Measurements from ENCODE around the gene TBC1D22A. TPM values are rescaled to one million over a fixed set of nuclear protein-coding genes. Genes with fewer than 3 reads are reported as not detected.

TBC1D22A gene
- total RNA-seq, 1 donor from 2014 or later = 14.3 TPM

- Mint-ChIP-seq H3K9me3 (peaks cover 21% of the 10 kb centered on the region), H3K36me3 (ENCODE audit: low read depth) (peaks cover 9% of the 10 kb centered on the region), H3K4me3 (no peak overlapping the region), H3K4me1 (no peaks in the 10 kb centered on the region), H3K27me3 (ENCODE audit: low read depth) (peaks cover 14% of the 10 kb centered on the region), H3K27ac (ENCODE audit: unreplicated experiment) (no peak overlapping the region)
- no peak for TF ChIP-seq CTCF (conservative IDR thresholded peaks at IDR 0.05)
- DNase-seq (ENCODE audit: low read depth, low spot score) = no peak
Measured at GRCh38 chr22:47187176-47187957, 424.9 kb downstream of the TBC1D22A start.

- TF ChIP-seq CTCF (conservative IDR thresholded peaks at IDR 0.05) = no peak
- Mint-ChIP-seq H3K4me1 (no peaks in the 10 kb centered on the region), H3K27ac (ENCODE audit: unreplicated experiment) (no peak overlapping the region), H3K9me3 (peaks cover 18% of the 10 kb centered on the region), H3K4me3 (no peak overlapping the region), H3K36me3 (ENCODE audit: low read depth) (peaks cover 5% of the 10 kb centered on the region), H3K27me3 (ENCODE audit: low read depth) (peaks cover 10% of the 10 kb centered on the region)
- no peak for DNase-seq (ENCODE audit: low read depth, low spot score)
Measured at GRCh38 chr22:47188261-47189055, 426.0 kb downstream of the TBC1D22A start.

GRCh38 chr22:47189056-47189916 is 426.8 kb downstream of the TBC1D22A start:
- Mint-ChIP-seq H3K36me3 (ENCODE audit: low read depth) (peaks cover 3% of the 10 kb centered on the region), H3K27ac (ENCODE audit: unreplicated experiment) (no peak overlapping the region), H3K27me3 (ENCODE audit: low read depth) (peaks cover 10% of the 10 kb centered on the region), H3K4me3 (no peak overlapping the region), H3K4me1 (no peaks in the 10 kb centered on the region), H3K9me3 (peaks cover 14% of the 10 kb centered on the region)
- no peak for DNase-seq (ENCODE audit: low read depth, low spot score)
- TF ChIP-seq CTCF (conservative IDR thresholded peaks at IDR 0.05) = no peak

- Mint-ChIP-seq H3K27me3 (ENCODE audit: low read depth) (peaks cover 10% of the 10 kb centered on the region), H3K36me3 (ENCODE audit: low read depth) (no peaks in the 10 kb centered on the region), H3K9me3 (peaks cover 9% of the 10 kb centered on the region), H3K4me1 (no peaks in the 10 kb centered on the region), H3K4me3 (no peak overlapping the region), H3K27ac (ENCODE audit: unreplicated experiment) (no peak overlapping the region)
- no peak for TF ChIP-seq CTCF (conservative IDR thresholded peaks at IDR 0.05)
- no peak for DNase-seq (ENCODE audit: low read depth, low spot score)
Measured at GRCh38 chr22:47190276-47190956, 428.0 kb downstream of the TBC1D22A start.

All from neural crest cell (in vitro differentiated cells).